IPS-18a (cell line): Measurements from ENCODE around the gene TP63.
"Not testable (repeated sequence)": the region's sequence is repeated elsewhere in the genome, so short reads cannot be mapped to it uniquely, and the experiment has no call there.

Experiments used
- H3K27ac ChIP-seq: one replicate; pipeline ENCODE4 v1.5.1; 2013; ENCODE audit warnings: low read length
- H3K27me3 ChIP-seq: one replicate; pipeline ENCODE4 v1.6.1; 2013; ENCODE audit warnings: mild to moderate bottlenecking, low read length; ENCODE audit not compliant: control insufficient read depth, insufficient read depth
- H3K36me3 ChIP-seq: one replicate; pipeline ENCODE4 v1.6.1; 2013; ENCODE audit warnings: low read depth, low read length; ENCODE audit not compliant: control insufficient read depth
- H3K4me1 ChIP-seq: one replicate; pipeline ENCODE4 v1.6.1; 2013; ENCODE audit warnings: low read depth, low read length; ENCODE audit not compliant: control insufficient read depth
- H3K4me3 ChIP-seq: one replicate; pipeline ENCODE4 v1.5.1; 2013; ENCODE audit warnings: low read length
- H3K9ac ChIP-seq: one replicate; pipeline ENCODE4 v1.6.1; 2013; ENCODE audit warnings: mild to moderate bottlenecking, low read length, moderate library complexity
- H3K9me3 ChIP-seq: one replicate; pipeline ENCODE4 v1.6.1; 2013; ENCODE audit warnings: low read depth, low read length; ENCODE audit not compliant: control insufficient read depth

TP63 gene

DNA sequence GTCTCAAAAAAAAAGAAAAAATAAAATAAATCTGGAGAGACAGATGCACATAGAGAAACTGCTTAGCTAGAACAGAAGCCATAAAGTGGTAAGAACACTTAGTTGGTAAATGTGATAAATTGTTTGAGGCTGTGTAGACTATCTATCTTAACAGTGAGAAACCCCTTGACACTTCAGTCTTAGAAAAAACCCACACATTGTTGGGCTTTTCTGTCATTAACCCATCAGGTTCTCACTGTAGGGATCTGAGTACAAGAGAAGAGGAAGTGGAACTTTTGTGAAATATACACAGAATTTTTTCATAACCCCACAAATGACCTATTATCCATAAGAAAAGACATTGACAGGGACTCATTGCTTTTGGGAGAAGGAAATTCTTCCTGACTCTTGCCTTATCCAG is 24.4 kb downstream of the TP63 start:
- no peak overlapping the region for H3K9ac ChIP-seq
- H3K4me1 ChIP-seq = no peaks in the 10 kb centered on the region
- no peaks in the 10 kb centered on the region for H3K27me3 ChIP-seq
- no peaks in the 10 kb centered on the region for H3K36me3 ChIP-seq
- no peak overlapping the region for H3K27ac ChIP-seq
- H3K9me3 ChIP-seq = no peaks in the 10 kb centered on the region
- H3K4me3 ChIP-seq = no peak overlapping the region

DNA sequence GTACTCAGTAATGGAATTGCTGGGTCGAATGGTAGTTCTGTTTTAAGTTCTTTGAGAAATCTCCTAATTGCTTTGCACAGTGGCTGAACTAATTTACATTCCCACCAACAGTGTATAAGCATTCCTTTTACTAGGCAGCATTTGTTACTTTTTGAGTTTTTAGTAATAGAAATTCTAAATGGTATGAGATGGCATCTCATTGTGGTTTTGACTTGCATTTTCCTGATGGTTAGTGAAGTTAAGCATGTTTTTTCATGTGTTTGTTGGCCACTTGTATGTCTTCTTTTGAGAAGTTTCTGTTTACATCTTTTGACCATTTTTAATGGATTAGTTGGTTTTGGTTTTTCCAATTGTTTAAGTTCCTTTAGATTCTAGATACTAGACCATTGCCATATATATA is 28.4 kb downstream of the TP63 start:
- Histone ChIP-seq H3K9me3 (no peaks in the 10 kb centered on the region), H3K4me3 (no peak overlapping the region), H3K27ac (no peak overlapping the region), H3K36me3 (no peaks in the 10 kb centered on the region), H3K27me3 (no peaks in the 10 kb centered on the region), H3K9ac (no peak overlapping the region), H3K4me1 (no peaks in the 10 kb centered on the region)

DNA sequence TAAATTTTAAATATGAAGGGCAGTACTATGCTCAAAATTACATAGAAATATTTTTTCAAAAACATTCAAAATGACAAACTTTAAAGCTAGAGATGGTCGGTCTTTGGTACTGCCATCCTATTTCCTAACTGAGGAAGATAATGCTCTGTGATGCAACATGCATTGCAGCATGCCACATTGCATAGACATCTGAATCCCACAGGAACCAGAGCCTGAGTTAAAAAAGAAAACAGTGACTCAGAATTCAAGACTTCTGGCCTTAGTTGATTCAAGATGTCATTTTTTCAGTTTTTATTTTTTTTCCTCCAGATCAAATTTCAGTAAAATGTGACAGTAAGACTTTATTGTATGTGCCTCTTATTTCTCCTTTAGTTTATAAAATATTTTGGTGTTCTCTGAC is 33.1 kb downstream of the TP63 start:
- no peaks in the 10 kb centered on the region for H3K9me3 ChIP-seq
- H3K27me3 ChIP-seq = no peaks in the 10 kb centered on the region
- H3K27ac ChIP-seq = no peak overlapping the region
- H3K4me3 ChIP-seq = no peak overlapping the region
- H3K36me3 ChIP-seq = no peaks in the 10 kb centered on the region
- no peak overlapping the region for H3K9ac ChIP-seq
- no peaks in the 10 kb centered on the region for H3K4me1 ChIP-seq

DNA sequence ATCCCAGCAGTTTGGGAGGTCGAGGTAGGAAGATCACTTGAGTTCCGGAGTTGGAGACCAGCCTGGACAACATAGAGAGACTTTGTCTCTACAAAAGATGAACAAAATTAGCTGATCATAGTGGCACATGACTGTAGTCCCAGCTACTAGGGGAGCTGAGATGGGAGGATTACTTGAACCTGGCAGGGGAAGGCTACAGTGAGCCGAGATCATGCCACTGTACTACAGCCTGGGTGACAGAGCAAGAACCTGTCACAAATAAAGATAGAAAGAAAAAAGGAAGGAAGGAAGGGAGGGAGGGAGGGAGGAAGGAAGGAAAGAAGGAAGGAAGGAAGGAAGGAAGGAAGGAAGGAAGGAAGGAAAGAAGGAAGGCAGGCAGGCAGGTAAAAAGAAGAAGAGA is 41.2 kb downstream of the TP63 start:
- H3K4me3 ChIP-seq, H3K4me1 ChIP-seq, H3K27ac ChIP-seq, H3K27me3 ChIP-seq, H3K36me3 ChIP-seq, H3K9ac ChIP-seq, H3K9me3 ChIP-seq: not testable (repeated sequence)

GRCh38 chr3:189673535-189673934 is 42.3 kb downstream of the TP63 start:
- H3K9ac ChIP-seq = no peak overlapping the region
- no peaks in the 10 kb centered on the region for H3K27me3 ChIP-seq
- H3K36me3 ChIP-seq = no peaks in the 10 kb centered on the region
- H3K4me1 ChIP-seq = no peaks in the 10 kb centered on the region
- no peaks in the 10 kb centered on the region for H3K9me3 ChIP-seq
- H3K27ac ChIP-seq = no peak overlapping the region
- no peak overlapping the region for H3K4me3 ChIP-seq

DNA sequence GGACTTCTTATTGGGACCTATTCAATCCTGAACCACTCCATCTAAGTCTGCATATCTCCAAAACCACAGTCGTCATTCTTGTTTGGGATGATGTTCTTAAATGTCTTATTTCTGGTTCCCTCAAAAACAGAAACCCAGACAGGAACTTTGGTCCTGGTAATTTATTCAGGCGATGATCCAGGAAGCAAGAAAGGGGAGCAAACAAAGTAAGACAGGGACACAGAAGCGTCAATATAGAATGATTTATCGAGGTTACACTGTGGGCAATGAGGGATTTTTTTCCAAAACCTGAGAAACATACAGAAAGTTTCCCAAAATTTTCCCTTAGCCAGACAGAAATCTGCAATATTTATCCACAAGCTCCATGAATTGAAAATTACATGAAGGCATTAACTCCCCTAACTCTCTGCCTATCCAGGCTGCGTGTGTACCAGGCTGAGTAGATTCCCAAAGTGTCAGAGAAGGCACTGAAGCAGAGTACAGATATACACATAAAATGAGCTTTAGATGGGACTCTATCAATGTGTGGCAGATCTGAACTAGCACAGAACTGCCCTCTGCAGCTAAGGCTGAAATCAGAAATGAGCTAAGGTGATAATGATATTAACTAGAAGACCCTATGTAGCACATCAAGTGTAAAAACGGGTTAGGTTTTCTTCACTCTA is 43.2 kb downstream of the TP63 start:
- H3K4me1 ChIP-seq = no peaks in the 10 kb centered on the region
- H3K27ac ChIP-seq = no peak overlapping the region
- H3K9ac ChIP-seq = no peak overlapping the region
- H3K36me3 ChIP-seq = no peaks in the 10 kb centered on the region
- H3K4me3 ChIP-seq = no peak overlapping the region
- no peaks in the 10 kb centered on the region for H3K9me3 ChIP-seq
- H3K27me3 ChIP-seq = no peaks in the 10 kb centered on the region

DNA sequence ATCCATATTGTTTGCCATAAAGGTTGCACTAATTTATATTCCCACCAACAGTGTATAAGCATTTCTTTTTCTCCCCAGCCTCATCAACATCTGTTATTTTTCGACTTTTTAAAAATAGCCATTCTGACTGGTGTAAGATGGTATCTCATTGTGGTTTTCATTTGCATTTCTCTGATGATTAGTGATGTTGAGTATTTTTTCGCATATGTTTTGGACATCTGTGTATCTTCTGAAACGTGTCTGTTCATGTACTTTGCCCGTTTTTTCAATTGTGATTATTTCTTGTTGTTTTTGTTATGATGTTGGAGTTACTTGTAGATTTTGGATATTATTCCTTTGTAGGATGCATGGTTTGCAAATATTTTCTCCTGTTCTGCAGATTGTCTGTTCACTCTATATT is 46.5 kb downstream of the TP63 start:
- no peaks in the 10 kb centered on the region for H3K36me3 ChIP-seq
- no peak overlapping the region for H3K9ac ChIP-seq
- no peaks in the 10 kb centered on the region for H3K9me3 ChIP-seq
- H3K27me3 ChIP-seq = no peaks in the 10 kb centered on the region
- no peak overlapping the region for H3K27ac ChIP-seq
- no peak overlapping the region for H3K4me3 ChIP-seq
- H3K4me1 ChIP-seq = no peaks in the 10 kb centered on the region

GRCh38 chr3:189680723-189681122 is 49.5 kb downstream of the TP63 start:
- Histone ChIP-seq H3K4me3 (no peak overlapping the region), H3K4me1 (no peaks in the 10 kb centered on the region), H3K27me3 (no peaks in the 10 kb centered on the region), H3K9me3 (no peaks in the 10 kb centered on the region), H3K36me3 (no peaks in the 10 kb centered on the region), H3K27ac (no peak overlapping the region), H3K9ac (no peak overlapping the region)

DNA sequence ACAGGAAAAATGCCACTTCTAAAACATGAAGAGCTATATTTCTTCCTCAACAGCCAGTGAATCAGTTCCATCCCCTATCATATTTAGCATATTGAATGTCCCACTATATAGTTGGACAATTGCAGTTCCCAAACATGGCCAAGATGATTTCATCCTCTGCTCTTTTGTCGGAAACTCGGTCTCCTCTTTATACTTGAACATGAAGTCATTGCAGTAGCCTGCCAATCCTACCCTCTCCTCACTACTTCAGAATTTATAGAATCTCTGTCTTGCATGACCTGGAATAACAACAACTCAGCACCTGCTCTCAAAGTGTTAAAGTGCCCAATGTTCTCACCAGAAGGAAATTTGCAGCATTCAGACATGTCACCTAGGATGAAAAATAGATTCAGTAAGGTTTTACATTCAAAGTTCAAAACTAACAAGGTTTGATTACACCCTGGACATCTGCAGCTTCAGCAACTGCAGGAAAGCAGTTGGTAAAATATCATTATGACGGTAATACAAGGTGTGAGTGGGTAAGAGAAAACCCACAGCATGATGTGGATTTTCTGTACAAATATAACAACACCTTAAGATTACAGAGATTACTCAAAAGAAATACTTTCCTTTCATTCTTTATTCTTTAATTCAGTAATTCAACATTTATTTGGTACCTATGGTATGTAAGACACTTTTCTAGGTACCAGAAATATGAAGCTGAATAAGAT is 52.5 kb downstream of the TP63 start:
- no peak overlapping the region for H3K27ac ChIP-seq
- H3K4me1 ChIP-seq = no peaks in the 10 kb centered on the region
- no peaks in the 10 kb centered on the region for H3K9me3 ChIP-seq

GRCh38 chr3:189684317-189684716 is 53.1 kb downstream of the TP63 start:
- H3K4me3 ChIP-seq = no peak overlapping the region
- H3K9ac ChIP-seq = no peak overlapping the region
- no peaks in the 10 kb centered on the region for H3K9me3 ChIP-seq
- H3K27me3 ChIP-seq = no peaks in the 10 kb centered on the region
- H3K27ac ChIP-seq = no peak overlapping the region
- H3K36me3 ChIP-seq = no peaks in the 10 kb centered on the region
- no peaks in the 10 kb centered on the region for H3K4me1 ChIP-seq

More for the DNA sequence above, 52.5 kb downstream of the TP63 start:
- H3K9ac ChIP-seq = no peak overlapping the region
- H3K27me3 ChIP-seq = no peaks in the 10 kb centered on the region
- H3K4me3 ChIP-seq = no peak overlapping the region
- H3K36me3 ChIP-seq = no peaks in the 10 kb centered on the region

DNA sequence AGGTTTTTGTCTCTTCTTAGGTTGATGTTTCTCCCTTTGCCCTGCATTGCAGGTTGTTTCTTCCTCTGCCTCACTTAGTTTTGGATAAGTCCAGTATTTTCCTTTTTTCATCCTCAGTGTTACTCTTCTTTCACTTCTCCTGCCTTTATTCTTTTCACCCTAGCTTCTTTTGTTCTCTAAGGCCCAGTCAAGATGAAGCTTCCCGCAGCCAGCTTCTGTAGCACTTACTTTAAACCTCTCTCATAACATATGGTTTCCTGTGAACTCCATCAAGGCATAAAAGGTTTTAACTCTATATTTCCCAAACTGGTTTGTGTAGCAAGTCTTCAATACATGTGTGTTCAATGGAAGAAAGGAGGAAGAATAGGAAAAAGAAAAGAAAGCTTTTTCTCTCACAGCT is 54.1 kb downstream of the TP63 start:
- no peaks in the 10 kb centered on the region for H3K36me3 ChIP-seq
- no peaks in the 10 kb centered on the region for H3K4me1 ChIP-seq
- H3K27ac ChIP-seq = no peak overlapping the region
- no peaks in the 10 kb centered on the region for H3K9me3 ChIP-seq
- H3K9ac ChIP-seq = no peak overlapping the region
- no peaks in the 10 kb centered on the region for H3K27me3 ChIP-seq
- H3K4me3 ChIP-seq = no peak overlapping the region

DNA sequence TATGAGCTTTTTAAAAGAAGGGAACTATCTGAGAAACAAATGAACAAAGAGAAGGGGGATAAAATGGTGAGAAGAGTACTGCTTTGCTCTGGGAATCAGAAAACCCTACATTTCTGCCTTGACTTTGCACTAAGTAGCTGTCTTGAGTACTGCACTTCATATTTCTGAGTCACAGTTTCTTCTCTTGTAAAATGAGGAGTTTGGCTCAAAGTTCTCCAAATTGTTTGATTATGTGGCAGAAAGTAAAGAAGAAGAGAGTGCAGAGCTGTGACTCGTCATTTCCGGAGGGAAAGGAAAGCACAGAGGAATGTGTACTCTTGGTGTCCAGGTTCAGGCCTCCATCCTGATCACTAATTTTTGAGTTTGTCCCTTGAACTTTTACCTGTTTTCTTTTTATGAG is 54.7 kb downstream of the TP63 start:
- no peaks in the 10 kb centered on the region for H3K36me3 ChIP-seq
- no peak overlapping the region for H3K9ac ChIP-seq
- H3K9me3 ChIP-seq = no peaks in the 10 kb centered on the region
- no peaks in the 10 kb centered on the region for H3K27me3 ChIP-seq
- H3K4me1 ChIP-seq = no peaks in the 10 kb centered on the region
- no peak overlapping the region for H3K27ac ChIP-seq
- H3K4me3 ChIP-seq = no peak overlapping the region
